Adipocyte (in vitro differentiated cells): ENCODE data around the gene PSEN1.

Source experiments
- DNase-seq: peaks from one replicate; pipeline ENCODE4 v3.0.0-alpha.2; 2015; ENCODE audit warnings: low read depth
- H3K27me3 ChIP-seq: replicated peaks from 2 replicates; pipeline ENCODE4 v1.7.0; 2013; ENCODE audit warnings: mild to moderate bottlenecking, low read length, moderate library complexity; ENCODE audit not compliant: control insufficient read depth, insufficient read depth
- H3K36me3 ChIP-seq: 2 replicates; pipeline ENCODE4 v1.7.0; 2013; ENCODE audit warnings: low read length, mild to moderate bottlenecking, moderate library complexity; ENCODE audit not compliant: control insufficient read depth, insufficient read depth, severe bottlenecking
- H3K4me1 ChIP-seq: 2 replicates; pipeline ENCODE4 v1.7.0; 2013; ENCODE audit warnings: mild to moderate bottlenecking, low read length, moderate library complexity; ENCODE audit not compliant: control insufficient read depth, insufficient read depth
- H3K4me3 ChIP-seq: 2 replicates; pipeline ENCODE4 v1.7.0; 2013; ENCODE audit warnings: mild to moderate bottlenecking, low read length, moderate library complexity
- H3K9ac ChIP-seq: 2 replicates; pipeline ENCODE4 v1.7.0; 2013; ENCODE audit warnings: mild to moderate bottlenecking, low read length, moderate library complexity
- H3K9me3 ChIP-seq: 2 replicates; pipeline ENCODE4 v1.7.0; 2013; ENCODE audit warnings: mild to moderate bottlenecking, low read length, moderate library complexity; ENCODE audit not compliant: control insufficient read depth

The PSEN1 gene

GRCh38 chr14:73133795-73134194 is 2.5 kb upstream of the PSEN1 start:
- H3K36me3 ChIP-seq: no peaks in the 10 kb centered on the region
- H3K4me3 ChIP-seq: no peak overlapping the region
- H3K9ac ChIP-seq: no peak overlapping the region
- no peak for DNase-seq
- no peaks in the 10 kb centered on the region for H3K27me3 ChIP-seq
- H3K9me3 ChIP-seq: no peaks in the 10 kb centered on the region
- H3K4me1 ChIP-seq: peaks cover 11% of the 10 kb centered on the region

GRCh38 chr14:73136085-73136386 is 271 bp upstream of the PSEN1 start:
- no peaks in the 10 kb centered on the region for H3K36me3 ChIP-seq
- no peak for DNase-seq

GRCh38 chr14:73140811-73141323 is 4.6 kb downstream of the PSEN1 start:
- no peak for DNase-seq
- no peaks in the 10 kb centered on the region for H3K36me3 ChIP-seq
- H3K4me3 ChIP-seq: no peak overlapping the region
- H3K9ac ChIP-seq: no peak overlapping the region
- H3K9me3 ChIP-seq: no peaks in the 10 kb centered on the region
- peaks cover 25% of the 10 kb centered on the region for H3K4me1 ChIP-seq
- H3K27me3 ChIP-seq: no peaks in the 10 kb centered on the region

More at GRCh38 chr14:73136085-73136386, 271 bp upstream of the PSEN1 start:
- Histone ChIP-seq H3K9me3 (no peaks in the 10 kb centered on the region), H3K9ac (peak overlapping the region; percentile 90), H3K4me3 (peak overlapping the region; percentile 93), H3K27me3 (no peaks in the 10 kb centered on the region), H3K4me1 (peaks cover 11% of the 10 kb centered on the region)

- no peak overlapping the region for H3K4me3 ChIP-seq
- DNase-seq: peak; percentile 8
- peaks cover 29% of the 10 kb centered on the region for H3K4me1 ChIP-seq
- H3K36me3 ChIP-seq: no peaks in the 10 kb centered on the region
- H3K9ac ChIP-seq: no peak overlapping the region
- H3K27me3 ChIP-seq: no peaks in the 10 kb centered on the region
- no peaks in the 10 kb centered on the region for H3K9me3 ChIP-seq
Measured at GRCh38 chr14:73142216-73142615, 5.9 kb downstream of the PSEN1 start.

- no peak overlapping the region for H3K9ac ChIP-seq
Measured at GRCh38 chr14:73143003-73143402, 6.7 kb downstream of the PSEN1 start.

GRCh38 chr14:73143617-73144016 is 7.3 kb downstream of the PSEN1 start:
- no peak for DNase-seq
- Histone ChIP-seq H3K4me3 (no peak overlapping the region), H3K9me3 (no peaks in the 10 kb centered on the region), H3K4me1 (peaks cover 32% of the 10 kb centered on the region), H3K36me3 (peaks cover 8% of the 10 kb centered on the region), H3K9ac (no peak overlapping the region), H3K27me3 (no peaks in the 10 kb centered on the region)

More at GRCh38 chr14:73143003-73143402, 6.7 kb downstream of the PSEN1 start:
- H3K4me1 ChIP-seq: peaks cover 30% of the 10 kb centered on the region
- H3K9me3 ChIP-seq: no peaks in the 10 kb centered on the region
- H3K36me3 ChIP-seq: peaks cover 2% of the 10 kb centered on the region
- no peak overlapping the region for H3K4me3 ChIP-seq
- DNase-seq: no peak
- H3K27me3 ChIP-seq: no peaks in the 10 kb centered on the region

GRCh38 chr14:73145371-73145770 is 9.1 kb downstream of the PSEN1 start:
- Histone ChIP-seq H3K27me3 (no peaks in the 10 kb centered on the region), H3K4me1 (peaks cover 45% of the 10 kb centered on the region), H3K9me3 (no peaks in the 10 kb centered on the region), H3K9ac (no peak overlapping the region), H3K36me3 (peaks cover 18% of the 10 kb centered on the region), H3K4me3 (no peak overlapping the region)
- no peak for DNase-seq

- no peak for DNase-seq
- no peaks in the 10 kb centered on the region for H3K9me3 ChIP-seq
- H3K36me3 ChIP-seq: peaks cover 20% of the 10 kb centered on the region
- no peak overlapping the region for H3K4me3 ChIP-seq
- H3K4me1 ChIP-seq: peaks cover 45% of the 10 kb centered on the region
- no peak overlapping the region for H3K9ac ChIP-seq
- H3K27me3 ChIP-seq: no peaks in the 10 kb centered on the region
Measured at GRCh38 chr14:73146111-73146510, 9.8 kb downstream of the PSEN1 start.

- no peaks in the 10 kb centered on the region for H3K9me3 ChIP-seq
- DNase-seq: peak; percentile 87
- no peaks in the 10 kb centered on the region for H3K27me3 ChIP-seq
- peak overlapping the region; percentile 15 for H3K4me3 ChIP-seq
- H3K9ac ChIP-seq: no peak overlapping the region
- H3K4me1 ChIP-seq: peaks cover 47% of the 10 kb centered on the region
- H3K36me3 ChIP-seq: peaks cover 33% of the 10 kb centered on the region
Measured at GRCh38 chr14:73149753-73150152, 13.4 kb downstream of the PSEN1 start.

- H3K4me3 ChIP-seq: no peak overlapping the region
- H3K36me3 ChIP-seq: peaks cover 53% of the 10 kb centered on the region
- no peak overlapping the region for H3K9ac ChIP-seq
- peaks cover 30% of the 10 kb centered on the region for H3K4me1 ChIP-seq
- H3K27me3 ChIP-seq: no peaks in the 10 kb centered on the region
- no peaks in the 10 kb centered on the region for H3K9me3 ChIP-seq
- DNase-seq: peak; percentile 50
Measured at GRCh38 chr14:73153272-73153671, 17.0 kb downstream of the PSEN1 start.

- Histone ChIP-seq H3K4me1 (peaks cover 5% of the 10 kb centered on the region), H3K9ac (no peak overlapping the region), H3K4me3 (no peak overlapping the region), H3K9me3 (no peaks in the 10 kb centered on the region), H3K36me3 (peaks cover 69% of the 10 kb centered on the region), H3K27me3 (no peaks in the 10 kb centered on the region)
- DNase-seq: no peak
Measured at GRCh38 chr14:73162251-73162650, 25.9 kb downstream of the PSEN1 start.

- H3K9ac ChIP-seq: no peak overlapping the region
- DNase-seq: no peak
- H3K4me1 ChIP-seq: peaks cover under 1% of the 10 kb centered on the region
- H3K27me3 ChIP-seq: no peaks in the 10 kb centered on the region
- no peaks in the 10 kb centered on the region for H3K9me3 ChIP-seq
- H3K4me3 ChIP-seq: no peak overlapping the region
- peaks cover 73% of the 10 kb centered on the region for H3K36me3 ChIP-seq
Measured at GRCh38 chr14:73166399-73166798, 30.1 kb downstream of the PSEN1 start.
